MCF 10A (cell line): ENCODE results near the gene FGD5. TPM values are rescaled to one million over a fixed set of nuclear protein-coding genes. Genes with fewer than 3 reads are reported as not detected.

Source experiments
- BruUV-seq: library from RNA; stranded (reverse); fragments of 400-500 nt; replicated peaks from 2 replicates; lab custom pipeline; 2021; lab: Mats Ljungman, UMichigan
- CTCF ChIA-PET: fragments of 300-600 bp; sonication (Branson Sonifier 250); formaldehyde crosslinking; extraction: SDS; loops from one replicate; lab custom pipeline; 2021; ENCODE audit warnings: antibody characterized with exemption, inconsistent platforms; lab: Yijun Ruan, JAX
- POLR2A ChIA-PET: fragments of 300-600, 350-650 bp; sonication (Branson Sonifier 250); formaldehyde crosslinking; extraction: SDS; loops from one replicate; lab custom pipeline; 2020; ENCODE audit warnings: antibody characterized with exemption, inconsistent platforms; lab: Yijun Ruan, JAX
- DNase-seq: peaks from one replicate; pipeline ENCODE4 v3.0.0-alpha.2; 2018; ENCODE audit not compliant: unreplicated experiment
- H3K27ac Mint-ChIP-seq: one replicate; pipeline ENCODE4 v1.8.0; 2022; ENCODE audit warnings: mild to moderate bottlenecking, low read depth, mixed read lengths; ENCODE audit not compliant: unreplicated experiment
- H3K27me3 Mint-ChIP-seq: one replicate; pipeline ENCODE4 v1.8.0; 2022; ENCODE audit warnings: mixed read lengths; ENCODE audit not compliant: insufficient read depth, unreplicated experiment
- H3K36me3 Mint-ChIP-seq: one replicate; pipeline ENCODE4 v1.8.0; 2022; ENCODE audit warnings: mild to moderate bottlenecking, moderate library complexity, mixed read lengths; ENCODE audit not compliant: insufficient read depth, unreplicated experiment
- H3K4me1 Mint-ChIP-seq: one replicate; pipeline ENCODE4 v1.8.0; 2022; ENCODE audit warnings: mixed read lengths; ENCODE audit not compliant: insufficient read depth, unreplicated experiment
- H3K4me3 Mint-ChIP-seq: one replicate; pipeline ENCODE4 v1.8.0; 2022; ENCODE audit warnings: mild to moderate bottlenecking, moderate library complexity, mixed read lengths; ENCODE audit not compliant: unreplicated experiment
- H3K9me3 Mint-ChIP-seq: one replicate; pipeline ENCODE4 v1.8.0; 2022; ENCODE audit warnings: mixed read lengths; ENCODE audit not compliant: unreplicated experiment
- intact Hi-C: fragments of 100-400 bp; cut with micrococcal nuclease; formaldehyde crosslinking; loops from 2 replicates; pipeline ENCODE4 v1.14.1; 2022
- total RNA-seq: library from RNA; stranded (reverse); gene quantifications from 2 replicates; pipeline ENCODE4 v1.2.3, GENCODE V29; 2022
- TF ChIP-seq, protein P1 (sequence below): fragments of 200-600 bp; IDR thresholded peaks from one replicate; pipeline ENCODE4 v1.8.0; 2022; ENCODE audit warnings: antibody characterized with exemption, mild to moderate bottlenecking; ENCODE audit not compliant: unreplicated experiment

FGD5 gene
- total RNA-seq, 1 experiment from 2014 or later, result not detected

DNA sequence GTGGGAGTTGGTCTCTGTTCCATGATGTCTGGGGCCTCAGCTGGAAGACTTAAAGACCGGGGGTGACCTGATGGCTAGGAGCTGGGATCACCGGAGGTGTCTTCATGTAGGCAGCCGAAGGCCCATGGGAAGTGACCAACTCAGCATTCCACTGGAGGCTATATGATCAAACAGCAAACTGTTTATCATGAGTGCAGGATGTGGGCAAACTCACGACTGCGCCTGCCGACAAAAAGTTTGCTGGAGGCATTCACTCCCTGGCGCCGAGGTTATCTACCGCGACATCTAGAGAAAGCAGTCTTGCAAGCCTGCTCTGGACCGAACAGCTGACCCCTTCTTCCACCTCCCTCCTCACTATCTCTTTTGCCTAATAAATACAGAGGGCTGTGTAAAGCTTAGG is 65.9 kb downstream of the FGD5 start:
- Mint-ChIP-seq H3K27me3 (peaks cover 57% of the 10 kb centered on the region), H3K4me3 (no peak overlapping the region), H3K36me3 (no peaks in the 10 kb centered on the region), H3K9me3 (no peaks in the 10 kb centered on the region), H3K27ac (no peak overlapping the region), H3K4me1 (no peaks in the 10 kb centered on the region)
- TF ChIP-seq, protein P1, sequence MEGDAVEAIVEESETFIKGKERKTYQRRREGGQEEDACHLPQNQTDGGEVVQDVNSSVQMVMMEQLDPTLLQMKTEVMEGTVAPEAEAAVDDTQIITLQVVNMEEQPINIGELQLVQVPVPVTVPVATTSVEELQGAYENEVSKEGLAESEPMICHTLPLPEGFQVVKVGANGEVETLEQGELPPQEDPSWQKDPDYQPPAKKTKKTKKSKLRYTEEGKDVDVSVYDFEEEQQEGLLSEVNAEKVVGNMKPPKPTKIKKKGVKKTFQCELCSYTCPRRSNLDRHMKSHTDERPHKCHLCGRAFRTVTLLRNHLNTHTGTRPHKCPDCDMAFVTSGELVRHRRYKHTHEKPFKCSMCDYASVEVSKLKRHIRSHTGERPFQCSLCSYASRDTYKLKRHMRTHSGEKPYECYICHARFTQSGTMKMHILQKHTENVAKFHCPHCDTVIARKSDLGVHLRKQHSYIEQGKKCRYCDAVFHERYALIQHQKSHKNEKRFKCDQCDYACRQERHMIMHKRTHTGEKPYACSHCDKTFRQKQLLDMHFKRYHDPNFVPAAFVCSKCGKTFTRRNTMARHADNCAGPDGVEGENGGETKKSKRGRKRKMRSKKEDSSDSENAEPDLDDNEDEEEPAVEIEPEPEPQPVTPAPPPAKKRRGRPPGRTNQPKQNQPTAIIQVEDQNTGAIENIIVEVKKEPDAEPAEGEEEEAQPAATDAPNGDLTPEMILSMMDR, result no peak
- intact Hi-C loops, result no loop called here
- ChIA-PET CTCF (no interaction called here), POLR2A (no interaction called here)
- BruUV-seq, result no TSS peak
- DNase-seq, result no peak

DNA sequence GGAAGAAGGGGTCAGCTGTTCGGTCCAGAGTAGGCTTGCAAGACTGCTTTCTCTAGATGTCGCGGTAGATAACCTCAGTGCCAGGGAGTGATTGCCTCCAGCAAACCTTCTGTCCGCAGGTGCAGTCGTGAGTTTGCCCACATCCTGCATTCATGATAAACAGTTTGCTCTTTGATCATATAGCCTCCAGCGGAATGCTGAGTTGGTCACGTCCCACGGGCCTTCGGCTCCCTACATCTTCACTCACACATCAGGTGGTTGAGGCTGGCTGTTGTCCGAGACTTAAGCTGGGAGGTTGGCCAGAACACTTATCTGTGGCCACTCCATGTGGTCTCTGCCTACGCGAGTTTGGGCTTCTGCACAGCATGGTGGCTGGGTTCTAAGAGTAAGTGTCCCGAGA is 66.5 kb downstream of the FGD5 start:
- no TSS peak for BruUV-seq
- Mint-ChIP-seq H3K9me3 (no peaks in the 10 kb centered on the region), H3K36me3 (no peaks in the 10 kb centered on the region), H3K27ac (no peak overlapping the region), H3K4me3 (no peak overlapping the region), H3K4me1 (no peaks in the 10 kb centered on the region), H3K27me3 (peaks cover 63% of the 10 kb centered on the region)
- DNase-seq, result no peak
- POLR2A ChIA-PET, result no interaction called here
- intact Hi-C loops, result no loop called here
- TF ChIP-seq, protein P1, result no peak
- CTCF ChIA-PET, result no interaction called here

DNA sequence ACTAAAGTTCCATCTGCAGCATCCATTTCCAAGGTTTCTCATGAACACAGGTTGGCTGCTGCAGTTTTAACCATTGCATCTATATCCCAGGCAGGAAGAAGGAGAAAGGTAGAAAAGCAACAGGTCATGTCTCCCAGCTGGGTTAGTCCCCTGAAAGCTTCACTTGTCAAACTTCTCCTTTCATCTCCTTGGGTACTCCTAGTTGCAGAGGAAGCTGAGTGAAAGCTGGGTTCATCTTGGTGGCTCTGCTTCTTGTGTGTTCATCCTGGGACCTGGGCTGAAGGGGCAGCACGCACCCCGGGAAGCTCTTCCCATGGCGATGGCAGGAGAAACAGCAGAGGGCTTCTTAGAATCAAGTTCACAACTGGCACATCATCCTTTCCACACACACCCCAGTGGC is 67.3 kb downstream of the FGD5 start:
- ChIA-PET CTCF (no interaction called here), POLR2A (no interaction called here)
- H3K27ac Mint-ChIP-seq, result no peak overlapping the region
- no peak overlapping the region for H3K4me3 Mint-ChIP-seq
- H3K36me3 Mint-ChIP-seq, result no peaks in the 10 kb centered on the region
- peaks cover 63% of the 10 kb centered on the region for H3K27me3 Mint-ChIP-seq
- DNase-seq, result no peak
- intact Hi-C loops, result no loop called here
- H3K4me1 Mint-ChIP-seq, result no peaks in the 10 kb centered on the region
- no TSS peak for BruUV-seq
- no peaks in the 10 kb centered on the region for H3K9me3 Mint-ChIP-seq
- TF ChIP-seq, protein P1, result no peak

DNA sequence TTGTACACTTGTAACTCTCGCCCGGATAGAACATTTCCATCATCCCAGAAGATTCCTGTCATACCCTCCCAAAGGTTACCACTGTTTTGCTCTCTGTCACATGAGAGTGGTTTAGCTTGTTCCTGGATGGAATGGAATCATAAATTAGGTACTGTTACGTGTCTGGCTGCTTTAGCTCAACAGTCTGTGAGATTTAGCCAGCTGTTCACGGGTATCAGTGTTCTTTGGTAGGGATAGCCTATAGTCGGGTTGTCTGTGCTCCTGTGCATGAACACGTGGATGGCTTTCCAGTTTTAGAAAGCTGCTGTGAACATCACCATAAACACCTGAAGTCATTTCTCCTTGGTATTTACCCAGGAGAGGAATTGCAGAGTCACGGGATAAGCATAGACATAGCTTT is 70.4 kb downstream of the FGD5 start:
- intact Hi-C loops, result no loop called here
- BruUV-seq, result no TSS peak
- no peaks in the 10 kb centered on the region for H3K9me3 Mint-ChIP-seq
- H3K27ac Mint-ChIP-seq, result no peak overlapping the region
- H3K27me3 Mint-ChIP-seq, result peaks cover 68% of the 10 kb centered on the region
- no peak overlapping the region for H3K4me3 Mint-ChIP-seq
- no peak for DNase-seq
- no peaks in the 10 kb centered on the region for H3K36me3 Mint-ChIP-seq
- no peaks in the 10 kb centered on the region for H3K4me1 Mint-ChIP-seq
- TF ChIP-seq, protein P1, result no peak
- CTCF ChIA-PET, result no interaction called here
- POLR2A ChIA-PET, result interaction anchor here (1.1 kb wide), 1 partner anchor 14 kb away, joined by 3 read pairs; no protein-coding TSS in a partner anchor
